Measurements from ENCODE around the gene HIRA.

The HIRA gene

GRCh38 chr22:19478045-19478900, 46.7 kb upstream of the HIRA start:
- H3K27ac Mint-ChIP-seq: peak overlapping the region; percentile 86 to 100 (median 99)
- H3K27me3 Mint-ChIP-seq (ENCODE audit: low read depth): no peaks in the 10 kb centered on the region
- H3K4me3 Mint-ChIP-seq: peak overlapping the region; percentile 88 to 98 (median 91)
- peaks cover 34% of the 10 kb centered on the region for H3K4me1 Mint-ChIP-seq
- H3K9me3 Mint-ChIP-seq: no peaks in the 10 kb centered on the region
- TF ChIP-seq CTCF (IDR thresholded peaks at IDR 0.05; ENCODE audit: unreplicated experiment in 3 of 3): no peak
- H3K36me3 Mint-ChIP-seq (ENCODE audit: low read depth): peaks cover 8% of the 10 kb centered on the region

- H3K36me3 Mint-ChIP-seq (ENCODE audit: low read depth): peaks cover 9% of the 10 kb centered on the region
- peak overlapping the region; percentile 88 to 98 (median 91) for H3K4me3 Mint-ChIP-seq
- peak in 1 of 3 experiments; percentile 27 for TF ChIP-seq CTCF (IDR thresholded peaks at IDR 0.05; ENCODE audit: unreplicated experiment in 3 of 3)
- peaks cover 34% of the 10 kb centered on the region for H3K4me1 Mint-ChIP-seq
- peak overlapping the region; percentile 86 to 100 (median 99) for H3K27ac Mint-ChIP-seq
- H3K27me3 Mint-ChIP-seq (ENCODE audit: low read depth): no peaks in the 10 kb centered on the region
- no peaks in the 10 kb centered on the region for H3K9me3 Mint-ChIP-seq
These were observed 46.0 kb upstream of the HIRA start for GRCh38 chr22:19477321-19478044.

GRCh38 chr22:19476023-19476422, 44.5 kb upstream of the HIRA start:
- TF ChIP-seq CTCF (IDR thresholded peaks at IDR 0.05; ENCODE audit: unreplicated experiment in 3 of 3): no peak
- Mint-ChIP-seq H3K9me3 (no peaks in the 10 kb centered on the region), H3K4me3 (peak overlapping the region; percentile 59 to 73 (median 60)), H3K4me1 (peaks cover 34% of the 10 kb centered on the region), H3K27me3 (ENCODE audit: low read depth) (no peaks in the 10 kb centered on the region), H3K36me3 (ENCODE audit: low read depth) (peaks cover 17% of the 10 kb centered on the region), H3K27ac (peak overlapping the region in 1 of 3 experiments; percentile 20)

- no peak overlapping the region for H3K4me3 Mint-ChIP-seq
- H3K36me3 Mint-ChIP-seq (ENCODE audit: low read depth): peaks cover 35% of the 10 kb centered on the region
- H3K27me3 Mint-ChIP-seq (ENCODE audit: low read depth): no peaks in the 10 kb centered on the region
- no peaks in the 10 kb centered on the region for H3K9me3 Mint-ChIP-seq
- TF ChIP-seq CTCF (IDR thresholded peaks at IDR 0.05; ENCODE audit: unreplicated experiment in 3 of 3): no peak
- no peak overlapping the region for H3K27ac Mint-ChIP-seq
- H3K4me1 Mint-ChIP-seq: peaks cover 19% of the 10 kb centered on the region
These were observed 42.0 kb upstream of the HIRA start for GRCh38 chr22:19473578-19473977.

GRCh38 chr22:19472233-19472632, 40.7 kb upstream of the HIRA start:
- H3K4me1 Mint-ChIP-seq: peaks cover 8% of the 10 kb centered on the region
- H3K4me3 Mint-ChIP-seq: no peak overlapping the region
- no peak overlapping the region for H3K27ac Mint-ChIP-seq
- no peaks in the 10 kb centered on the region for H3K27me3 Mint-ChIP-seq (ENCODE audit: low read depth)
- peaks cover 49% of the 10 kb centered on the region for H3K36me3 Mint-ChIP-seq (ENCODE audit: low read depth)
- no peak for TF ChIP-seq CTCF (IDR thresholded peaks at IDR 0.05; ENCODE audit: unreplicated experiment in 3 of 3)
- H3K9me3 Mint-ChIP-seq: no peaks in the 10 kb centered on the region
